ENCODE data around the gene ZFHX2. TPM values are rescaled to one million over a fixed set of nuclear protein-coding genes. Genes with fewer than 3 reads are reported as not detected.
"Not testable (repeated sequence)": the region's sequence is repeated elsewhere in the genome, so short reads cannot be mapped to it uniquely, and the experiment has no call there.

Gene ZFHX2
- total RNA-seq, 1 donor from 2014 or later, result 0.90 TPM

GRCh38 chr14:23590198-23590597 lies 38.6 kb upstream of the ZFHX2 start:
- DNase-seq (ENCODE audit: low spot score), result no peak
- Mint-ChIP-seq H3K4me3 (no peak overlapping the region), H3K36me3 (no peaks in the 10 kb centered on the region), H3K27ac (no peak overlapping the region), H3K4me1 (peaks cover 4% of the 10 kb centered on the region), H3K9me3 (peaks cover 7% of the 10 kb centered on the region), H3K27me3 (ENCODE audit: insufficient read depth, low read depth) (peaks cover 2% of the 10 kb centered on the region)
- Histone ChIP-seq H3F3A (ENCODE audit: low read depth) (no peaks in the 10 kb centered on the region), H3K9ac (no peak overlapping the region), H3K9me3 (ENCODE audit: low read depth) (no peaks in the 10 kb centered on the region), H3K36me3 (no peaks in the 10 kb centered on the region), H3K27ac (no peak overlapping the region), H3K27me3 (no peaks in the 10 kb centered on the region), H3K4me2 (no peak overlapping the region), H2AFZ (replicated peaks) (no peak overlapping the region), H4K20me1 (ENCODE audit: low read depth) (no peaks in the 10 kb centered on the region), H3K4me1 (no peaks in the 10 kb centered on the region), H3K79me2 (ENCODE audit: low read depth) (no peaks in the 10 kb centered on the region), H3K4me3 (no peak overlapping the region)
- TF ChIP-seq, protein P1, sequence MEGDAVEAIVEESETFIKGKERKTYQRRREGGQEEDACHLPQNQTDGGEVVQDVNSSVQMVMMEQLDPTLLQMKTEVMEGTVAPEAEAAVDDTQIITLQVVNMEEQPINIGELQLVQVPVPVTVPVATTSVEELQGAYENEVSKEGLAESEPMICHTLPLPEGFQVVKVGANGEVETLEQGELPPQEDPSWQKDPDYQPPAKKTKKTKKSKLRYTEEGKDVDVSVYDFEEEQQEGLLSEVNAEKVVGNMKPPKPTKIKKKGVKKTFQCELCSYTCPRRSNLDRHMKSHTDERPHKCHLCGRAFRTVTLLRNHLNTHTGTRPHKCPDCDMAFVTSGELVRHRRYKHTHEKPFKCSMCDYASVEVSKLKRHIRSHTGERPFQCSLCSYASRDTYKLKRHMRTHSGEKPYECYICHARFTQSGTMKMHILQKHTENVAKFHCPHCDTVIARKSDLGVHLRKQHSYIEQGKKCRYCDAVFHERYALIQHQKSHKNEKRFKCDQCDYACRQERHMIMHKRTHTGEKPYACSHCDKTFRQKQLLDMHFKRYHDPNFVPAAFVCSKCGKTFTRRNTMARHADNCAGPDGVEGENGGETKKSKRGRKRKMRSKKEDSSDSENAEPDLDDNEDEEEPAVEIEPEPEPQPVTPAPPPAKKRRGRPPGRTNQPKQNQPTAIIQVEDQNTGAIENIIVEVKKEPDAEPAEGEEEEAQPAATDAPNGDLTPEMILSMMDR (IDR thresholded peaks at IDR 0.05), result no peak
- TF ChIP-seq EZH2phosphoT487 (IDR thresholded peaks at IDR 0.05) (no peak), EZH2 (IDR thresholded peaks at IDR 0.05) (no peak)

- H4K20me1 ChIP-seq (ENCODE audit: low read depth), result no peaks in the 10 kb centered on the region
- H3K4me1 Mint-ChIP-seq, result peaks cover 4% of the 10 kb centered on the region
- H3K27ac Mint-ChIP-seq, result no peak overlapping the region
- no peaks in the 10 kb centered on the region for H3K27me3 ChIP-seq
- H3F3A ChIP-seq (ENCODE audit: low read depth), result no peaks in the 10 kb centered on the region
- no peak overlapping the region for H3K4me3 Mint-ChIP-seq
- H3K9ac ChIP-seq, result no peak overlapping the region
- H3K79me2 ChIP-seq (ENCODE audit: low read depth), result no peaks in the 10 kb centered on the region
- H3K4me1 ChIP-seq, result no peaks in the 10 kb centered on the region
- no peaks in the 10 kb centered on the region for H3K36me3 ChIP-seq
- no peak for TF ChIP-seq EZH2phosphoT487 (IDR thresholded peaks at IDR 0.05)
- TF ChIP-seq, protein P1 (IDR thresholded peaks at IDR 0.05), result no peak
- TF ChIP-seq EZH2 (IDR thresholded peaks at IDR 0.05), result no peak
- no peaks in the 10 kb centered on the region for H3K36me3 Mint-ChIP-seq
- no peak overlapping the region for H3K27ac ChIP-seq
- peak overlapping the region; percentile 59 for H2AFZ ChIP-seq (replicated peaks)
- H3K9me3 ChIP-seq (ENCODE audit: low read depth), result no peaks in the 10 kb centered on the region
- H3K4me3 ChIP-seq, result no peak overlapping the region
- peaks cover 7% of the 10 kb centered on the region for H3K9me3 Mint-ChIP-seq
- H3K27me3 Mint-ChIP-seq (ENCODE audit: insufficient read depth, low read depth), result peaks cover 2% of the 10 kb centered on the region
- no peak overlapping the region for H3K4me2 ChIP-seq
- no peak for DNase-seq (ENCODE audit: low spot score)
Observed at GRCh38 chr14:23589606-23590005, 38.0 kb upstream of the ZFHX2 start.

GRCh38 chr14:23588884-23589598 lies 37.5 kb upstream of the ZFHX2 start:
- Histone ChIP-seq H3K9ac (no peak overlapping the region), H3K79me2 (ENCODE audit: low read depth) (no peaks in the 10 kb centered on the region), H2AFZ (replicated peaks) (peak overlapping the region; percentile 68), H3K27me3 (no peaks in the 10 kb centered on the region), H3K36me3 (no peaks in the 10 kb centered on the region), H4K20me1 (ENCODE audit: low read depth) (no peaks in the 10 kb centered on the region), H3K9me3 (ENCODE audit: low read depth) (no peaks in the 10 kb centered on the region), H3K4me3 (no peak overlapping the region), H3F3A (ENCODE audit: low read depth) (no peaks in the 10 kb centered on the region), H3K4me1 (no peaks in the 10 kb centered on the region), H3K27ac (no peak overlapping the region), H3K4me2 (no peak overlapping the region)
- H3K4me1 Mint-ChIP-seq, result peaks cover 4% of the 10 kb centered on the region
- peaks cover 2% of the 10 kb centered on the region for H3K27me3 Mint-ChIP-seq (ENCODE audit: insufficient read depth, low read depth)
- peak; percentile 89 for DNase-seq (ENCODE audit: low spot score)
- H3K9me3 Mint-ChIP-seq, result peaks cover 7% of the 10 kb centered on the region
- H3K36me3 Mint-ChIP-seq, result no peaks in the 10 kb centered on the region
- peak overlapping the region; percentile 39 for H3K27ac Mint-ChIP-seq
- no peak overlapping the region for H3K4me3 Mint-ChIP-seq
- no peak for TF ChIP-seq EZH2phosphoT487 (IDR thresholded peaks at IDR 0.05)
- TF ChIP-seq, protein P1 (IDR thresholded peaks at IDR 0.05), result peak; percentile 78

- H3K27me3 ChIP-seq; H3F3A ChIP-seq (ENCODE audit: low read depth); H3K9me3 ChIP-seq (ENCODE audit: low read depth); H3K9me3 Mint-ChIP-seq; H2AFZ ChIP-seq (replicated peaks); H3K27me3 Mint-ChIP-seq (ENCODE audit: insufficient read depth, low read depth); H3K4me3 ChIP-seq; H3K27ac Mint-ChIP-seq; H3K4me3 Mint-ChIP-seq; H3K79me2 ChIP-seq (ENCODE audit: low read depth); H3K9ac ChIP-seq; H3K27ac ChIP-seq; H3K36me3 ChIP-seq; DNase-seq (ENCODE audit: low spot score); H3K36me3 Mint-ChIP-seq; H3K4me2 ChIP-seq; H4K20me1 ChIP-seq (ENCODE audit: low read depth); H3K4me1 ChIP-seq: not testable (repeated sequence)
- peaks cover 14% of the 10 kb centered on the region for H3K4me1 Mint-ChIP-seq
Observed at GRCh38 chr14:23584527-23585203, 33.1 kb upstream of the ZFHX2 start.

- not testable (repeated sequence) for H3K36me3 ChIP-seq; H3K4me3 ChIP-seq; DNase-seq (ENCODE audit: low spot score); H3K36me3 Mint-ChIP-seq; H3K27ac ChIP-seq; H2AFZ ChIP-seq (replicated peaks); H3F3A ChIP-seq (ENCODE audit: low read depth); H3K9me3 ChIP-seq (ENCODE audit: low read depth); H4K20me1 ChIP-seq (ENCODE audit: low read depth); H3K79me2 ChIP-seq (ENCODE audit: low read depth); H3K27ac Mint-ChIP-seq; H3K9me3 Mint-ChIP-seq; H3K4me3 Mint-ChIP-seq; H3K27me3 Mint-ChIP-seq (ENCODE audit: insufficient read depth, low read depth); H3K4me2 ChIP-seq; H3K9ac ChIP-seq; H3K4me1 ChIP-seq; H3K27me3 ChIP-seq
- H3K4me1 Mint-ChIP-seq, result peaks cover 15% of the 10 kb centered on the region
Observed at GRCh38 chr14:23583761-23584526, 32.4 kb upstream of the ZFHX2 start.

Data from neural progenitor cell (in vitro differentiated cells).